Naive thymus-derived CD4-positive, alpha-beta T cell (primary cell): Measurements from ENCODE around the gene PATL2. TPM values are rescaled to one million over a fixed set of nuclear protein-coding genes. Genes with fewer than 3 reads are reported as not detected.
"Not testable (repeated sequence)": the region's sequence is repeated elsewhere in the genome, so short reads cannot be mapped to it uniquely, and the experiment has no call there.

ENCODE experiments used
- ATAC-seq: fragments of 150-1000 bp; cut with Tn5 transposase; 2 replicates; pipeline ENCODE4 v1.10.0; 2021; ENCODE audit warnings: mild to moderate bottlenecking, moderate library complexity
- CTCF ChIA-PET: fragments of 350-600 bp; sonication (Branson Sonifier 250); formaldehyde crosslinking; loops from one replicate; lab custom pipeline; 2021; ENCODE audit warnings: antibody characterized with exemption; lab: Charles Lee
- POLR2A ChIA-PET: fragments of 350-600 bp; sonication (Branson Sonifier 250); formaldehyde crosslinking; loops from one replicate; lab custom pipeline; 2021; ENCODE audit warnings: antibody characterized with exemption, inconsistent platforms; lab: Charles Lee
- DNase-seq, 9 donors: peaks; one replicate each; pipeline versions ENCODE4 v3.0.0 to v3.0.0-alpha.2; 2020 to 2022; ENCODE audit warnings: mixed read lengths in 1 of 9
- H3K27ac ChIP-seq: one replicate; pipeline ENCODE4 v1.7.0; 2013; ENCODE audit warnings: mild to moderate bottlenecking, low read depth, low read length, moderate library complexity
- H3K27me3 ChIP-seq, 2 donors: one replicate each; pipeline ENCODE4 v1.7.0; 2013; ENCODE audit warnings: low read length in 2 of 2, mild to moderate bottlenecking in 2 of 2, moderate library complexity in 2 of 2; ENCODE audit not compliant: control insufficient read depth in 2 of 2, insufficient read depth in 2 of 2
- H3K36me3 ChIP-seq, 3 experiments: 1 replicate in 2 of 3; 2 replicates in 1 of 3; pipeline ENCODE4 v1.7.0; 2013; ENCODE audit warnings: low read length in 3 of 3, mild to moderate bottlenecking in 3 of 3, moderate library complexity in 1 of 3; ENCODE audit not compliant: insufficient read depth in 3 of 3, control insufficient read depth in 2 of 3
- H3K4me1 ChIP-seq, 2 donors: one replicate each; pipeline ENCODE4 v1.7.0; 2013; ENCODE audit warnings: low read length in 2 of 2, mild to moderate bottlenecking in 2 of 2, moderate library complexity in 1 of 2; ENCODE audit not compliant: control insufficient read depth in 2 of 2, insufficient read depth in 2 of 2
- H3K4me3 ChIP-seq: 2 replicates; pipeline ENCODE4 v1.7.0; 2013; ENCODE audit warnings: mild to moderate bottlenecking, low read length
- H3K9me3 ChIP-seq, 3 experiments: 1 replicate in 2 of 3; 2 replicates in 1 of 3; pipeline ENCODE4 v1.7.0; 2013; ENCODE audit warnings: low read length in 3 of 3; ENCODE audit not compliant: control insufficient read depth in 2 of 3
- H3K27ac Mint-ChIP-seq, 9 donors: one replicate each; pipeline ENCODE4 v1.8.0; 2020 to 2022; ENCODE audit warnings: mixed read lengths in 9 of 9, mild to moderate bottlenecking in 8 of 9, moderate library complexity in 5 of 9, inconsistent platforms in 2 of 9
- H3K27me3 Mint-ChIP-seq, 5 donors: one replicate each; pipeline ENCODE4 v1.8.0; 2021 to 2022; ENCODE audit warnings: mixed read lengths in 5 of 5, mild to moderate bottlenecking in 1 of 5
- H3K36me3 Mint-ChIP-seq, 5 donors: one replicate each; pipeline ENCODE4 v1.8.0; 2020 to 2022; ENCODE audit warnings: mixed read lengths in 5 of 5, mild to moderate bottlenecking in 3 of 5, inconsistent platforms in 1 of 5
- H3K4me1 Mint-ChIP-seq, 7 donors: one replicate each; pipeline ENCODE4 v1.8.0; 2020 to 2022; ENCODE audit warnings: mixed read lengths in 7 of 7, mild to moderate bottlenecking in 3 of 7, inconsistent platforms in 1 of 7
- H3K4me3 Mint-ChIP-seq, 10 donors: one replicate each; pipeline ENCODE4 v1.8.0; 2020 to 2022; ENCODE audit warnings: mild to moderate bottlenecking in 10 of 10, mixed read lengths in 10 of 10, moderate library complexity in 6 of 10, inconsistent platforms in 2 of 10
- H3K9me3 Mint-ChIP-seq, 11 donors: one replicate each; pipeline ENCODE4 v1.8.0; 2020 to 2022; ENCODE audit warnings: mixed read lengths in 11 of 11, mild to moderate bottlenecking in 4 of 11, inconsistent platforms in 1 of 11, moderate library complexity in 1 of 11
- intact Hi-C, 2 donors: fragments of 100-400 bp; cut with micrococcal nuclease; formaldehyde crosslinking; loops; one replicate each; pipeline ENCODE4 v1.15.1; 2023
- polyA plus RNA-seq, 2 donors: library from polyadenylated mRNA; unstranded; fragments of 300-500 nt; fragmentation: Illumina TruSeq; gene quantifications; one replicate each; pipeline ENCODE4 v1.2.3, GENCODE V29; 2021
- total RNA-seq, 6 experiments: library from RNA in 5 of 6; stranded (reverse) in 5 of 6; gene quantifications; 1 replicate in 5 of 6; 2 replicates in 1 of 6; pipeline ENCODE4 v1.2.3 and lab custom pipeline; 2021 to 2026

PATL2 gene
- total and polyA plus RNA-seq, 7 experiments from 2014 or later = 11.4 to 83.8 (median 46.7) TPM

DNA sequence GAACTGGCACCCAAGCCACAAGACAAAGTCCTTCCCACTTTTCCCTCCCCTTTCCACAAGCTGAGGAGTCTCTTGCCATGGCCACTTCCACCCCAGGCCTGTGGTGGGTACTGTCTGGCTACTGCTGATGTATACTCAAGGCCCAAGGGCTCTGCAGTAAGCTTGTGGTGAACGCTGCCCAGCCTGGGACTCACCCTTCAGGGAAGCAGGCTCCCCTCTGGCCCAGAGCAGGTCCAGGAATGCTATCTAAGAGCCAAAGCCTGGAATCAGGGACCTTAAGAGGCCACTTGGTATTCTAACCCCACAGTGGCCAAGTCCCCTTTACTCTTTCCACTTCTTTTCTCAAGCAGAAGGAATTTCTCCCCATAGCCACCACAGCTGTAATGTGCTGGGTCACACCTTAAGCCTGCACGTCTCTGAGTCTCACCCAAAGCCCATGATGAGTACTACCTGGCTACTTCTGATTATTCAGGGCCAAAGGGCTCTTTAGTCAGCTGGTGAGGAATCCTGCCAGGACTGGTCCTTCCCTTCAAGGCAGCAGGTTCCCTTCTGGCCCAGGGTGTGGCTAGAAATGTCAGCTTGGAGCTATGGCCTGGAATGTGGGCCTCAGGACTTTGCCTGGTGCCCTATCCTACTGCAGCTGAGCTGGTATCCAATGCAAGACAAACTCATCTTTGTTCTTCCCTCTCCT lies 4.0 kb downstream of the PATL2 start:
- Histone ChIP-seq H3K36me3 (peaks cover 0 to 7% (median under 1%) of the 10 kb centered on the region in 3 experiments), H3K4me3 (no peak overlapping the region), H3K9me3 (no peaks in the 10 kb centered on the region), H3K27me3 (no peaks in the 10 kb centered on the region), H3K4me1 (peaks cover 5 to 12% of the 10 kb centered on the region in 2 donors), H3K27ac (no peak overlapping the region)
- ChIA-PET POLR2A (interaction anchor here (0.5 to 39.4 kb wide), 6 partner anchors 9 to 85 kb away, joined by 3 to 3822 read pairs (median 68); partner anchors contain the start of genes SPG11 and TRIM69), CTCF (interaction anchor here (0.8 to 13.5 kb wide), 2 partner anchors 10 to 44 kb away, joined by 3 to 235 read pairs; partner anchors contain the start of gene SPG11)
- no peak for DNase-seq
- peaks cover 0 to 38% (median 14%) of the 10 kb centered on the region in 11 donors for H3K9me3 Mint-ChIP-seq
- no peak overlapping the region for H3K4me3 Mint-ChIP-seq
- ATAC-seq = no peak
- intact Hi-C loops = no loop called here
- H3K36me3 Mint-ChIP-seq = peaks cover 4 to 65% (median 34%) of the 10 kb centered on the region in 5 donors
- H3K27ac Mint-ChIP-seq = peak overlapping the region in 2 of 9 donors; percentile 26 to 63
- peaks cover 14 to 54% (median 40%) of the 10 kb centered on the region in 7 donors for H3K4me1 Mint-ChIP-seq
- peaks cover 0 to 6% (median 0%) of the 10 kb centered on the region in 5 donors for H3K27me3 Mint-ChIP-seq

DNA sequence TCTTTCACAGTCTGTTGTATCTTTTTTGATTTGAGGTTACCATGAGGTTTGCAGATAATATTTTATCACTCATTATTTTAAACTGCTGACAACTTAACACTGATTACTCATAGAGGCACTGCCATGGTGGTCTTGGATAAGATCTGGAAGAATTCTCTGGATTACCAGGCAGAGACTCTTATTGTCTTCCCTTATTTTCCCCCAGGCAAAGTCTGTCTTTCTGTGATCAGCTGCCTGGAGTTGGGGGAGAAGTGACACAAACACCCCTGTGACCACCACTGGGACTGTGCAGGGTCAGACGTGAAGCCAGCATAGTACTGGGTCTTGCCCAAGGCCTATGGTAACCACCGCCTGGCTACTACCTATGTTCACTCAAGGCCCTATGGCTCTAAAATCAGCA lies 4.7 kb downstream of the PATL2 start:
- Histone ChIP-seq H3K4me3 (no peak overlapping the region), H3K9me3 (no peaks in the 10 kb centered on the region), H3K27me3 (no peaks in the 10 kb centered on the region), H3K4me1 (peaks cover 5 to 12% of the 10 kb centered on the region in 2 donors), H3K36me3 (peaks cover 0 to under 1% (median 0%) of the 10 kb centered on the region in 3 experiments), H3K27ac (no peak overlapping the region)
- Mint-ChIP-seq H3K4me1 (peaks cover 14 to 58% (median 40%) of the 10 kb centered on the region in 7 donors), H3K9me3 (peaks cover 0 to 39% (median 17%) of the 10 kb centered on the region in 11 donors), H3K27ac (peak overlapping the region in 1 of 9 donors; percentile 18), H3K4me3 (no peak overlapping the region), H3K27me3 (peaks cover 0 to 4% (median 0%) of the 10 kb centered on the region in 5 donors), H3K36me3 (peaks cover 4 to 65% (median 32%) of the 10 kb centered on the region in 5 donors)
- DNase-seq (no peak), ATAC-seq (no peak)
- ChIA-PET CTCF (interaction anchor here (1.1 to 13.5 kb wide), 2 partner anchors 24 to 43 kb away, joined by 4 to 235 read pairs; partner anchors contain the start of gene SPG11), POLR2A (interaction anchor here (0.5 to 39.4 kb wide), 6 partner anchors 8 to 85 kb away, joined by 3 to 3822 read pairs (median 69); partner anchors contain the start of genes SPG11 and TRIM69)
- intact Hi-C loops = no loop called here

- Histone ChIP-seq H3K27ac (no peak overlapping the region), H3K9me3 (no peaks in the 10 kb centered on the region), H3K27me3 (no peaks in the 10 kb centered on the region), H3K36me3 (no peaks in the 10 kb centered on the region), H3K4me1 (peaks cover 5 to 12% of the 10 kb centered on the region in 2 donors), H3K4me3 (no peak overlapping the region)
- peaks cover 0 to 37% (median 17%) of the 10 kb centered on the region in 11 donors for H3K9me3 Mint-ChIP-seq
- intact Hi-C loops = no loop called here
- no peak for DNase-seq
- no peak overlapping the region for H3K4me3 Mint-ChIP-seq
- CTCF ChIA-PET = interaction anchor here (0.8 to 13.5 kb wide), 3 partner anchors 22 to 43 kb away, joined by 3 to 235 read pairs (median 4); partner anchors contain the start of gene SPG11
- peaks cover 4 to 64% (median 33%) of the 10 kb centered on the region in 5 donors for H3K36me3 Mint-ChIP-seq
- peaks cover 0 to under 1% (median 0%) of the 10 kb centered on the region in 5 donors for H3K27me3 Mint-ChIP-seq
- POLR2A ChIA-PET = interaction anchor here (1.2 to 39.4 kb wide), 5 partner anchors 8 to 31 kb away, joined by 3 to 3822 read pairs (median 132); partner anchors contain the start of genes SPG11 and TRIM69
- H3K4me1 Mint-ChIP-seq = peaks cover 14 to 58% (median 40%) of the 10 kb centered on the region in 7 donors
- peak overlapping the region in 1 of 9 donors; percentile 18 for H3K27ac Mint-ChIP-seq
- ATAC-seq = no peak
Measured at GRCh38 chr15:44705986-44706385, 5.1 kb downstream of the PATL2 start.

DNA sequence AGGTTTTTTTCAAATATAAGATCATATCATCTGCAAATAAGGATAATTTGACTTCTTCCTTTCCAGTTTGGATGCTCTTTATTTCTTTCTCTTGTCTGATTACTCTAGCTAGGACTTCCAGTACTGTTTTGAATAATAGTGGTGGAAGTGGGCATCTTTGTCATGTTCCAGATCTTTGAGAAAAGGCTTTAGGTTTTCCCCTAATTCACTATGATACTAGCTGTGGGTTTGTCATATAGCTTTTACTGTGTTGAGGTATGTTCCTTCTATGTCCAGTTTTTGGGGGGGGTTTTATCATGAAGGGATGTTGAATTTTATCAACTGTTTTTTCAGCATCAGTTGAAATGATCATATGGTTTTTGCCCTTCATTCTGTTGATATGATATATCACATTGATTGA lies 10.4 kb downstream of the PATL2 start:
- not testable (repeated sequence) for H3K4me3 Mint-ChIP-seq

DNA sequence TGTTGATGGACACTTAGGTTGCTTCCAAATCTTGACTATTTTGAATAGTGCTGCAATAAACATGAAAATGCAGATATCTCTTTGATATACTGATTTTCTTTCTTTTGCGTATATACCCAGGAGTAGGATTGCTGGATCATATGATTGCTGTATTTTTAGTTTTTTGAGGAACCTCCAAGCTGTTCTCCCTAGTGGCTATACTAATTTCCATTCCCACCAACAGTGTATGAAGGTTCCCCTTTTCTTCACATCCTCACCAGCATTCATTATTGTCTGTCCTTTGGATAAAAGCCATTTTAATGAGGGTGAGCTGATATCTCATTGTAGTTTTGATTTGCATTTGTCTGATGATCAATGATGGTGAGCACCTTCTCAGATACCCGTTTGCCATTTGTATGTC lies 12.5 kb downstream of the PATL2 start:
- H3K9me3 Mint-ChIP-seq = peaks cover 0 to 49% (median 28%) of the 10 kb centered on the region in 11 donors
- no peak overlapping the region for H3K4me3 Mint-ChIP-seq
- no peaks in the 10 kb centered on the region for H3K9me3 ChIP-seq
- H3K27me3 Mint-ChIP-seq = peaks cover 0 to 20% (median 0%) of the 10 kb centered on the region in 5 donors
- H3K4me3 ChIP-seq = no peak overlapping the region
- ATAC-seq (no peak), DNase-seq (no peak)
- no peaks in the 10 kb centered on the region for H3K4me1 ChIP-seq
- peaks cover 18 to 49% (median 36%) of the 10 kb centered on the region in 7 donors for H3K4me1 Mint-ChIP-seq
- H3K27me3 ChIP-seq = no peaks in the 10 kb centered on the region
- no peaks in the 10 kb centered on the region for H3K36me3 ChIP-seq
- peaks cover 0 to 43% (median 18%) of the 10 kb centered on the region in 5 donors for H3K36me3 Mint-ChIP-seq
- no peak overlapping the region for H3K27ac ChIP-seq
- POLR2A ChIA-PET = interaction anchor here (0.8 to 8.4 kb wide), 9 partner anchors 8 to 38 kb away, joined by 4 to 156 read pairs (median 8); partner anchors contain the start of genes B2M, PATL2, SPG11 and TRIM69
- CTCF ChIA-PET = interaction anchor here (0.6 to 1.3 kb wide), 2 partner anchors 12 to 112 kb away, joined by 3 read pairs; partner anchors contain the start of gene PATL2
- H3K27ac Mint-ChIP-seq = peak overlapping the region in 2 of 9 donors; percentile 7 to 65
- intact Hi-C loops = no loop called here

More for the DNA sequence above, 10.4 kb downstream of the PATL2 start:
- peaks cover 16 to 48% (median 24%) of the 10 kb centered on the region in 7 donors for H3K4me1 Mint-ChIP-seq
- H3K9me3 ChIP-seq, DNase-seq, ATAC-seq, H3K4me1 ChIP-seq, CTCF ChIA-PET, H3K27me3 ChIP-seq, H3K36me3 ChIP-seq, H3K27ac Mint-ChIP-seq, H3K27ac ChIP-seq, H3K4me3 ChIP-seq, intact Hi-C loops: not testable (repeated sequence)
- POLR2A ChIA-PET = interaction anchor here (1.2 to 8.4 kb wide), 6 partner anchors 8 to 32 kb away, joined by 4 to 156 read pairs (median 12); partner anchors contain the start of genes B2M, PATL2 and SPG11
- peaks cover 0 to 52% (median 25%) of the 10 kb centered on the region in 5 donors for H3K36me3 Mint-ChIP-seq
- H3K27me3 Mint-ChIP-seq = peaks cover 0 to 20% (median 0%) of the 10 kb centered on the region in 5 donors
- H3K9me3 Mint-ChIP-seq = peaks cover 0 to 61% (median 37%) of the 10 kb centered on the region in 11 donors

- H3K9me3 Mint-ChIP-seq = peaks cover 0 to 33% (median 19%) of the 10 kb centered on the region in 11 donors
- Histone ChIP-seq H3K4me3 (no peak overlapping the region), H3K9me3 (no peaks in the 10 kb centered on the region), H3K4me1 (no peaks in the 10 kb centered on the region), H3K27me3 (no peaks in the 10 kb centered on the region), H3K27ac (no peak overlapping the region), H3K36me3 (no peaks in the 10 kb centered on the region)
- DNase-seq (no peak), ATAC-seq (no peak)
- CTCF ChIA-PET = interaction anchor here (0.7 to 3.5 kb wide), 5 partner anchors 11 to 33 kb away, joined by 3 to 11 read pairs (median 3); partner anchors contain the start of gene SPG11
- no peak overlapping the region for H3K4me3 Mint-ChIP-seq
- intact Hi-C loops = no loop called here
- POLR2A ChIA-PET = interaction anchor here (0.5 to 8.4 kb wide), 9 partner anchors 8 to 38 kb away, joined by 3 to 156 read pairs (median 5); partner anchors contain the start of genes B2M, PATL2 and SPG11
- H3K4me1 Mint-ChIP-seq = peaks cover 20 to 45% (median 36%) of the 10 kb centered on the region in 7 donors
- peaks cover 0 to 20% (median 0%) of the 10 kb centered on the region in 5 donors for H3K27me3 Mint-ChIP-seq
- H3K36me3 Mint-ChIP-seq = peaks cover 0 to 30% (median 14%) of the 10 kb centered on the region in 5 donors
- H3K27ac Mint-ChIP-seq = peak overlapping the region in 7 of 9 donors; percentile 16 to 90 (median 60)
Measured at GRCh38 chr15:44697014-44697413, 14.1 kb downstream of the PATL2 start.
